HG03139 (cell line): ENCODE results near the gene MTMR1.

Source experiments
- ATAC-seq: cut with Tn5 transposase; IDR thresholded peaks from one replicate; pipeline ENCODE4 v1.9.1; 2021; ENCODE audit not compliant: unreplicated experiment

The MTMR1 gene

DNA sequence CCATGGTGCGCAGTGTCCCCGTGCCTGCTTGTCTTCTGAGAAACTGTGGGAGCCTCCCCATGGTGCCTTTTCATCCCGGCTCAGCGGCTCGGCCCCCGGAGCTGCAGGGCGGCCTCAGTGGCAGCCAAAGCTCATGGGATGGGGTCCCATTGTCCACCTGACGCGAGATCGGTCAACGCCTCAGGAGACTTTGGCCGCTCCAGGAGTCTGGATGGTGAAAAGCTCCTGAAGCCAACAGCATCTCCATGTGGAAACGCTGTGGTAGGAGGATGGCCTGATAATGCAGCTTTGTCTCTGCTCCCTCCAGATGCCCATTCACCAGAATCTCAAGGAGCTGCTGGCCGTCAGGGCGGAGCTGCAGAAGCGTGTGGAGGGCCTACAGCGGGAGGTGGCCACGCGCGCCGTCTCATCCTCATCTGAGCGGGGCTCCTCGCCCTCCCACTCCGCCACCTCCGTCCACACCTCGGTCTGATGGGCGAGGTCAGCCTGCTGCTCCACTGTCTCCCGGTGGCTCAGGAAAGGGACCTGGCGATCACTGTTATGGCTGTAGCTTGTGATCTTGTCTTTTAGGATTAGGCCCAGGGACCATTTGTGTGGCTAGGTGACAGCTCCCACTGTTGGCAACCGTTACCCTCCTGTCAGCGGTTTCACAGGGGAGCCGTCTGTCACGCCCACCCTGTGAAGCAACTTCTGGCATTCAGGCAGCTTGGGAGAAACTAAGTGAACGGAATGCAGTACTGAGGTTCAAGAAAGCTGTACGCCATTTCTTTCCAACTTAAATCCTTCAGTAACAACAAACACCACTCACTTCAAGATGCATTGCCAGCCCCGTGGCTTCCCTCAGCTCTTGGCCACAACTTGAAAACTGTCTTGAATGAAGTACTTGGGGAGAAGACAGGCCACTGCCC lies 69.3 kb downstream of the MTMR1 start:
- ATAC-seq: no peak

DNA sequence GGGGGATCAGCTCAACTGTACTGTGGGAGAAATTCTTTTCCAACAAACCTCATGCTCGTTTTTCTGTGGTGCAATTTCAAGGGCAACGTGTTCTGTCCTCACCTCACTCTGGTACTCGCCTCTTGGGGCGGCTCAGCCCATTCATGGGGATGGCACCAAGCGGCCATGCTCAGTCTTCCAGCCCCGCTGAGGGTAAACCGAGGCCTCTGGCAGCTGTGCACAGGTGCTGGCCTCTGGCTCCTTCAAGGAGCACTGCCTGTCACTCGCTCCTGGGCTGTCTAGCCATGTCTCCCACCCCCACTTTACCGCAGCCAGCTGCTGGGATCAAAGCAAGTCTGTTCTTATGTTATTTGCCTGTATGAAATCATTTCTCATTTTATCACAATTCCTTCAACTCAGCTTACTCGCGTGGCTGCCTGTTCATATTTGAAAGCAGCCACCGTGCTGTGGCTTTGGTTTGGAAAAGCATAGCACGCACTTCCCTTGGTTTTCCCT lies 70.2 kb downstream of the MTMR1 start:
- ATAC-seq: no peak

DNA sequence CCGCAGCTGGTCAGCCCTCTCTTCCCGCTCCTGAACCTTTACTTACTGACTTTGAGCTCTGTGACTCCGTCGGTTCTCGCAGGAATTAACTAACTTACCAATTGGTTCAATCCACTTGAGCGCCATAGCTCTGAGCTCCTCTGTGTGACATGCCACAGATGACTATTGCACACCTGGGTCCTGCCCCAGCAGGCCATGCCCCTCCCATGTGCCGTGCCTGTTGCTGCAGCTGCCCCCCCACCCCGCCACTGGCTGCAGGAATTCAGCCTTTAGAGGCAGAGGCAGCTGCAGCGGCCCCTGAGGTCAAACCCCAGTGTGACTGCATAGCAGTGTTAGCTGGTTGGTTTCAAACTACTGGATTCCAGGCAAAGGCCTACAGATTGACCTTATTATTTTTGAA lies 70.6 kb downstream of the MTMR1 start:
- no peak for ATAC-seq

DNA sequence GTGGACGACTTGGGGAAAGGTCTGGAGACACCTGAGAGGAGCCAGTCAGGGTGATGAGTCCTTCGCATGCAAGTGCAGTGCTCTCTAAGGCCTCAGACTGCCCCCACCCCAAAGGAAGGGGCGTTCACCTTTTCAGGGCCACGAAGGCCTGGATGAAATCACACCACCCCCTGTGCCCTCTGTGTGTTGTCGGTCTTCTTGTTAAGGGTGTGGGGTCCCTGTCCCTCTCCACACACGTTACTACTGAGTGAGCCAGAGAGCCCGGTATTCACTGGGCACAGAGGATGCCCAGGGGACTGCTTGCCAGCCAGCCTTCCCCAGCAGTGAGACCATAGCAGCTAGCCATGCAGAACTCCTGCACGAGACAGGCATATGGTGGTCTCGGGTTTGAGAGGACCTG lies 72.0 kb downstream of the MTMR1 start:
- ATAC-seq: no peak

DNA sequence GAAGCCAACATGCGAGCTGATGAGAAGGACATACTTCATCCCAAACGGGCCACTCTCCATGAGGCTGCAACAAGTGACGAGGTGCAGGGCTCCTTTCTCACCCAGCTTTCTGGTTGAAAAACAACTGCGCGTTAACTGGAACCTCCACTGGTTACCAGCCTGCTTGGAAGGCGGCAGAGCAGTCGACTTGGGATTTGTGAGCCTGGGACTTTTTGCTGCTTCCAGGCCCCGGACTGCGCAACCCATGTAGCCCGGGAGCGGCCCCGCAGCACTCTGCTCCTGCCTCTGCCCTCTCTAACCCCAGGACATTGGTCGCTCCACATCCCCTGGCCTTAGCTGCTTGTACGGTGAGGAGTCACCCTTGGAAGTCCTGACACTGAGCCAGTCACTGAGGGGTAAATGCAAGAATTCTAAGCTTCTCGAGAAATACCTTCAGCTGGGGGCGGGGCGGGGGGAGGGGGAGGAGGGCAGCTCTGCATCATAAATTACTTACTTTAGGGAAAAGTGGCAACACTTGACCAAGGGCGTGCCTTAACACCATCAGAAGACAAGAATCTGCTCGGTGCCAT lies 72.7 kb downstream of the MTMR1 start:
- no peak for ATAC-seq

DNA sequence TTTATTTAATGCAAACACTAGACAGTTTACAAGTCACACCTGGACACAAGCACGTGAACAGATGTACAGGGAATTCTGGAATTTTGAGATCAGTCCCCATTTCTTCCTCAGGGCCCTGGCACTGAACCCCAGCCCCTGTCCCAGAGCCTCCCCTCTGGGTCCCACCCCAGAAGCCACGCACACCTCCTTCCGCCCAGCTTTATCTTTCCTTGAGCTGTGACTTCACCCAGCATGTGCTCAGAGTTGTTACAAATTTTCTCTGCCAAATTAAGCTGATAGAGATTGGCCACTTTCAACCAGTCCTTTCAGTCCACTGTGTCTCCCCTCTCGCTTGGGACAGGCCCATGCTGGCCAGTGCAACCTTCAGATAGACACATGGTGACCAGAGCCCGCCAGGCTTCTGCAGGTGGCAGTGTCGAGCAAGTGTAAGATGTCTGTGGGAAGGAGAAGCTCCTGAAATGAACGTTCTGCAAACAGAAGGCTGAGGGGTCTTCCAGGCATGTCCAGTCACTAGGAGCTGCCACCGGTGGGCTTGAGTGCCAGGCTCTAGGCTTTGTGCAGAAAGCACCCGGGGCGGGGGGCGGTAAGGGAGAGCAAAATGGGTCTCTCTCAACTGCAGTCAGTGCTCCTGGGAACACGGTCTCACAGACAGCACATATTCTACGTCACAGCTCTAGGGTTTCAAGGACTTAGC lies 73.3 kb downstream of the MTMR1 start:
- ATAC-seq: no peak

DNA sequence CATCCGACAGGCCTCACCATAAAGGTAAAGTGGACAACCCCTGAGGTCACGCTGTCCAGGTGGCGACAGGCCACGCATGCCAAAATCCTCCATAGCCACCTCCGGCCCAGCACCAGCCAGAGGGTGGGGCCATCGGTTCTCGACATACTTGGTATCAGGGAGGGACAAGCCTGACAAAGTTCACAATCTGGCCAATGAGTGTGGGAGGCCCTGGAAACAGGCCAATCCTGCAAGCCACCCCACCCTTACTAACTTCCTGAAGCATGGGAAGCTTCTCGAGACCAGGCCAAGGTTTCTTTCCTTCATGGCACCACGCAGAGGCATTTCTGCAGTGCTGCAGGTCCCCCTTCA lies 73.8 kb downstream of the MTMR1 start:
- no peak for ATAC-seq

DNA sequence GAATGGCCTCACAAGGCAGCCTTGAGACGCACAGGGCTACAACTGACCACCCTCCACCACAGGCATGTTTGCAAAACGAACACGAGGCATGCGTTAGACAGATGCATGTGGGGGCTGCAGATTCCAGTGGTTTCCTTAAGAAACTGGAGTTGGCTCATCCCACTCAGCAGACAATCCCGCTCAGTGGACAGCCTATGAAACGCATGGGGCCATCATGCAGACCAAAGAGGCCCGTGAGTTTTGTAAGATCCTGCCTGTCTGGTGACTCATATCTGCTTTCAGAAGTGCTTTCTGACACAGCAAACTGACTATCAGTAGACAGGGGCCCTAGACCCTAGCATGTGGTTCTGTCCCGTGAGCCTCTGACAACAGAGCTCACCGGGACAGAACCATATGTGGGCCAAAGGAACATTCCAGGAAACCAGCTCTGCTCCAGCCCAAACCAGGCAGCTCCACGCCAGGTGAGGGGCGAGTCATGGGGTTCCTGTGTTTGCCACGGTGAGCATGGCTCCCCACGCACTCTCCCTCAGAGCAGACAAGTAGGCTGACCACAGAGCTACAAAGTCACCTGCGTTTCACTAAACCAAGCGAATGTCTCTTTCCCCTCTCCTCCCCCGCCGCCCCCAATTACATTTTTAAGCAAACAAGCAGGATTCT lies 74.4 kb downstream of the MTMR1 start:
- no peak for ATAC-seq

DNA sequence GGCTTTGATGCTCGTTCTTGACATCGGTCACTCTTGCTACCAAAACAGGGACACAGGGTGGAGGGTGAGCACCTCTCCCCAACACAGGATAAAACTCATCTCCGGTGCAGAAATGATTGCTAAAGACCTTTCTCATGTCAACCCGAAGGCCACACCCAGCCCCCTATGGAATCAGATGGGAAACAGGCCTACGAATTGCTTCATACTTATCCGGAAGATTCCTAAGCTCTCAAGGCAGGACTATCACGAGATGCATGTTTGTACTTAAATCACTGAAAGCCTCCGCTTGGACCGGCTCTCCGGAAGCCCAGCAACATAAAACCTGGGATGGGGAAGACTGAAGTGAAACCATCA lies 74.9 kb downstream of the MTMR1 start:
- no peak for ATAC-seq

DNA sequence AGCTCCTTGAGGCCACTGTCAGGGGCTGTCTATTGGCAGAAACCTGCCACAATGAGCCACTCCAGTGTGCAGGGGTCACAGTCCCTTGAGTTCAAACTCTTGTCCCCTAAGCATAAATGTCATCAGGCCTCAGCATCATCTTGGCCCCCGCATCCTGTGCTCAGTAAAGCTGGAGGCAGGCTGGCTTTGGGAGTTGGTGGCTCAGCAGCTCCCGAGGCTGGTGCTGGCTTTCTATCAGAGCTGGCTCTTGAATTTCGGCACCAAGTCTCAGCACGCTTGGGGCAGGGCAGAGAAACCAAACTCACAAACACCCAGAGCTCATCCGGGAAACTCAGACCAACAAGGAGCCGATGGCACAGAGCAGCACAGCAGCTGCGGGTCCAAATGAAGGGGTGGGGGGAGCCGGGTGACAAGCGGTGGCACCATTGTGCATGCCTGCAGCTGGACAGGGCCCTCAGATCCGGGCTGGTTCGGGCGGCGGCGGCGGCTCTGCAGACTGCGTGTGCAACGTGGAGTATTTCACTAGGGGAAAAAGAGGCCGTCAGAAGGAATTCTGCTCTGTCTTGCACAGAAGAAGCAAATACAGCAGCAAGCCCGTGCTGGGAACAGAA lies 75.5 kb downstream of the MTMR1 start:
- ATAC-seq: no peak

DNA sequence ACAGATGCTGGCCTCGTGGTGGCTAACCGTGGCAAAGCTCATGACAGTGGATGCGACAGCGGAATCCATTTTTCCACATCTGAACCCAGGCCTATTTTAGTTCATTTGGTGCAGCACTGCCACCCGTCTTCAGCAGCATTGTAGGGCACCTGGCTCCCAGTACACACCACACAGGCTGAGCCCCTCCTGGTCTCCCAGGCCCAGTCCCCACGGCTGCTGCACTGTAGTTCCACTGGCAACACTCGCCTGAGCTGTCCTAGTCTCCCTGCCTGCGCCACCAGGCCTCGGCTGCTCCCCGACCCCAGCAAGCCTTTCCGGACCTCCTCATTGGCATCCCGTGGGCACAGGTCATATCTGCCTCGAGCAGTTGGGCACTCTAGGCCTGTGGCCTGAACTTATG lies 76.2 kb downstream of the MTMR1 start:
- ATAC-seq: no peak

DNA sequence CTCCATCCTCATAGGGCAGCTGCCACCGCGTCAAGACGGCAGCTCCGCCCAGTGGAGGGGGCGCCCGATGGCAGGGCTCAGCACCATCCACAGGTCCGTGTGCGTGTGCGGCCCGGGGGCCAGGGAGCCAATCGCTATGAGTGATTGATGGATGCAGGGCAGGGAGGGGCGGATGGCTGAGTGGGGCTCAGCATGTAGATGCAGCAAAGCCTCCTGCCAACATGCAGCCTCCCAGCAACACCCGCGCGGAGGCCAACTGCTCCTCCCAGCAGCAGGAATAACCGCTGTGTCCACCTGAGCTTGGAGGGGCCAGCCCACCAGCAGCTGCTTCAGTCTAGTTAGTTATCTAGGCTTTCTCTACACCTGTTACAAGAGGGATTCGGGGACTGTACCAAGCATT lies 77.4 kb downstream of the MTMR1 start:
- ATAC-seq: no peak

DNA sequence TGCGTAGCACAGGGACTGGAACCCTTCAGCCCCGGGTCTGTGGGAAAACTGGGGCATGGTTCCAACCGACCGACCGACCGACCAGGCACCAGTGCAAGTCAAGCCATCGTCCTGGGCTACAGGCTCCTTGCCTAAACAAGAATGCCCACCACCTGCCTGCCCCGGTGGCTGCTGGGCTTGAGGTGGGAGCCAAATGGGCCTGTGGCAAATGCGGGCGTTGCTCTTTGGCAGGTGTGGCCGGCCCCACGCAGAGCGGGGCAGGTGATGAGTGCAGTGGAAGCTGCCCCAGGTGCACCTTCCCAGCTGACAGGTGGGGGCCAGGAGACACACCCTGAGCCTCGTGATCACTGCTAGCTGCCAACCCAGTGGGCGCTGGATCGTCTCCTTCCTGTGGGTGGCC lies 77.9 kb downstream of the MTMR1 start:
- ATAC-seq: no peak

DNA sequence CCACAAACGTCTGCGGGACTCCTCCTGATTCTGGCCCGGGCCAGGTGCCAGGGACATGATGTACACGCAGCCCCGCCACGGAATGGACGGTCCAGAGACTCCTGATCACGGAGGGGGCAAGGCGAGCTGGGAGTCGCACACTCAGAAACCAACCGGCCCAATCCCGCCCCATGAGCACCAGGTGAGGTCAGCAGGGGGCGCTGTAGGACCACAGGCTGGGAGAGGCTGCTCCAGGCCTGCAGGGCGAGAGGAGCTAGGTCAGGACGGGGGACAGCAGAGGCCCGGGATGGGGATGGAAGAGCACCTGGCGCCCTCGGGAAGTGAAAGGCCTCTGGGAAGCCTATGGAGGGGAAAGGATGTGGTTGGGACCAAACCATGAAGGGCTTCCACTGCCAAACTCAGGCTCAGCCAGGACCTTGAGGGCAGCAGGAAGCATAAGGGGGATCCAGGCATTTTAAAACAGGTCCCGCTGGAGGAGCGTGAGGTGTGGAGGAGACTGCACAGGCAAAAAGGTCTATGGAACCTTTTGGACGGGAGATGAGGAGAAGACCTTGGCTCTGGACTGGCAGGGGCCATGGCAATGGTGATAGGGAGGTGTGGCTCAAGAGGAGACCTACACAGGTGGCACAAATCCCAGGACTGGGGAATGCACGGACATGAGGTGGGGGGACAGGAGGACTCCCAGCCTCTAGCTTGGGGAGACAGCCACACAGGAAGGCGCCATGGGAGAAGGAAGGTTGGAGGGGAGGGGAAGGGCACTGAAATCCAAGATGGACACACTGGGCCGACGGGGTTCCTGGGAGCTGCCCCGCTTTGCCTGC lies 79.2 kb downstream of the MTMR1 start:
- ATAC-seq: peak; percentile 84

DNA sequence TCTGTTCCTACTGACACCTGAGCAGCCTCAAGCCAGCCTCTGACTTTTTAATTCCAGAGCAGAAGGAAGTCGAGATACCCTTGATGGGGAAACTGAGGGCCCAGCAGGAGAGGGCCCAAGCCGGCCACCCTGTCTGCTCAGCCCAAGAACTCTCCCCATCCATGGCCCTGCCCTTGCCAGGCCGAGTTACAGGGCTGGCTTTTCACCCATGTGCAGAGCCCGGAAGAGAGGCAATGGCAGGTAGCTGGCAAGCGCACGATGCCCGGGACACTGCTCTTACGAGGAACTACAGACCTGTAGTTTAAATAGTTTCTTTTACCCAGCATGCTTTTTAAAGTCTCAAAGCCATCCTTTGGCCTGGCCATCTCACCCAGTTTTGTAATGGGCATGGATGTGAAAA lies 79.9 kb downstream of the MTMR1 start:
- ATAC-seq: no peak

DNA sequence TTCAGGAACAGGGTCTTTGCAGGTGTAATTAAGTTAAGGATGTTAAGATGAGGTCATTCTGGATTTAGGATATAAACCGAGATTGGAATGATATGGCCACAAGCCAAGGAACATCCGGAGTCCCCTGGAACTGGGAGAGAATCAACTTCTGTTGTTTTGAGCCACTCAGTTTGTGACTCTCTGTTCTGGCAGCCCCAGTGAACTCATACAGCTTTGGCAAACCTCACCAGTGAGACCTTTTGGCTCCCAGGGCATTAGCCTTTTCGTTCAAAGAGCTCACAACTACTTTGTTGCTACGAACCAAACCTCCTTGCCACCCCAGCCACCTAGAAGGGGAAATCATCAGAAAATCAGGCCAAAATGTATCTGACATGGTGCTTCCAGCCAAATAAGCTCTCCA lies 80.4 kb downstream of the MTMR1 start:
- ATAC-seq: no peak

DNA sequence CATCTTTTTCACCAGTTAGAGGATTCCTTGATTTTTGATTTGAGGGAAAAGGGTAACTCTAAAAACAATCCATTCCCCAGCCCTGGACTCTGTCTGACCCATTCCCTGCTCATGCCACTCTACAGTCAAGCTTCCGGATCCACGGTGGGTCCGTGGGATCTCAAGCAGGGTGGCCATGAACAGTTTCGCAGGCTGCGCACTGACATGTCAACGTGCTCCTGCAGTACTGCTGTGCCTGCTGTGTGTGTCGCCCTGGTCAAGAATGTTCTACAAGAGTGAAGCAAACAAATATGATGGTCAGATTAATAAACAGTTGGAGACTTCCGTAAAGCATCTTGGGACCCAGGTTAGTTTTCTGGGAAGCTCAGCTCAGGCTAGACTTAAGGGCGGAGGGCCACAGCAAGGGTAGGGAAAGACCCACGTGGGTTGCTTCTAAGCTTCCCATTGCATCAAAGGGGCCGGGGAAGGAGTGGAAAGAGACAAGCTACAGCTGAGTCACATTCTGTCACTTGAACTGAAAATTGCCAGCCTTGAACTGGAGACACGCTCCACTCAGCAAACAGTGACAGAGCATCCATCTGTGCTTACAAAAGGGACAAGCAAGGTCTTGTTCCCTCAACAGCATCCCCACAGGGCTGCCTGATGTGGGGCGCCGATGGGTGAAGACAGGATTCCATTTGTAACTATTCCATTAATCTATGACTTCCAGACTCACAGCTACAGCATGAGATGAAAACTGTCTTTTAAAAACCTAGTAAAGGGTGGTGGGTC lies 81.8 kb downstream of the MTMR1 start:
- no peak for ATAC-seq

DNA sequence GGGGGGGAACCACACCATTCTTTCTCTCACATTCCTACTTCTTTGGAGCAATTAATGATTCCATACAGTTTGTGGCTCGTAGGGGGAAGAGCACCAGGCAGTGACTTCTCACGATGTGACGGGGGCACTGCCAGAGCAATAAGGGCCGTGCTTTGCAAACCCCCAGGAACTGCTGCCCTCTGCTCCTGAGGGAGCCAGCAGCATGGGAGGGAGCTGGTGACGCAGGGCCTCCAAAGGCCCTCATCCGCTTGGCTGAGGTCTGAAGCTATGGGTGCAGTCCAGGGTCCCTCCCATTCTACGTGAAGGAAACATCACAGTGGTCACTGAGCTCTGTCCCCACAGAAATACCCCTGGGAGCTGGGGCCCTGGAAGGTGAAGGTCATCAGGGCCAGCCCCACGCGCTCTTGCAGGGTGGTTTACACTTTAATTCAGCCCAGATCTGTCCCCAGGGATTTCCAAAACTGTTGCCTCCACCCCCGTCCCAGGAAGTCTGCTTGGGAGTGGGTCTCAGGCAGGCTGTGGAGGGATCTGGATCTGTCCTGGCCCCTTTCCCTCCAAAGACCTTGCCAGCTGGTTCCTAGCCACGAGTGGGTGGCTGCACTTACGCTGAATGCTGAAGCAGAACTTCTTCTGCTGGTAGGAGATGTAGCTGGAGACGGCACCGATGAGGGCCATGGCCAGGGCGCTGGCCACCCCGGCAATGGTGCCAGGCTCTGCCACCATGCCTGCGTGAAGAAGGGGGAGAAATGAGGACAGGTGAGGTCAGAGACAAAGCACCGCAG lies 82.6 kb downstream of the MTMR1 start:
- ATAC-seq: no peak
